Skeletal muscle tissue (tissue), 4 donors: Measurements from ENCODE around the gene LIMS1. TPM values are rescaled to one million over a fixed set of nuclear protein-coding genes. Genes with fewer than 3 reads are reported as not detected.
"Not testable (repeated sequence)": the region's sequence is repeated elsewhere in the genome, so short reads cannot be mapped to it uniquely, and the experiment has no call there.

Experiments
- H3K27ac ChIP-seq: one replicate; pipeline ENCODE4 v1.7.0; 2013; ENCODE audit warnings: mild to moderate bottlenecking, low read depth, low read length, inconsistent platforms
- H3K27me3 ChIP-seq, 3 donors: one replicate each; pipeline ENCODE4 v1.7.0; 2013; ENCODE audit warnings: low read length in 3 of 3; ENCODE audit not compliant: control insufficient read depth in 3 of 3, insufficient read depth in 3 of 3
- H3K36me3 ChIP-seq, 3 donors: one replicate each; pipeline ENCODE4 v1.7.0; 2013; ENCODE audit warnings: low read length in 3 of 3; ENCODE audit not compliant: control insufficient read depth in 3 of 3, insufficient read depth in 3 of 3
- H3K4me1 ChIP-seq, 3 donors: one replicate each; pipeline ENCODE4 v1.7.0; 2013; ENCODE audit warnings: low read length in 3 of 3, mild to moderate bottlenecking in 3 of 3; ENCODE audit not compliant: control insufficient read depth in 3 of 3, insufficient read depth in 3 of 3
- H3K4me3 ChIP-seq, 3 donors: one replicate each; pipeline ENCODE4 v1.7.0; 2013; ENCODE audit warnings: low read length in 3 of 3
- H3K9ac ChIP-seq, 3 donors: one replicate each; pipeline ENCODE4 v1.7.0; 2013; ENCODE audit warnings: low read length in 3 of 3, mild to moderate bottlenecking in 3 of 3, moderate library complexity in 2 of 3, low read depth in 1 of 3
- H3K9me3 ChIP-seq, 3 donors: one replicate each; pipeline ENCODE4 v1.7.0; 2013; ENCODE audit warnings: low read length in 3 of 3; ENCODE audit not compliant: control insufficient read depth in 3 of 3
- total RNA-seq: library from RNA; depleted of rRNA; stranded (reverse); fragments of >200 nt; gene quantifications from one replicate; pipeline ENCODE4 v1.2.3, GENCODE V29; 2014
- donor health status: Osteomylitis.

LIMS1 gene
- total RNA-seq, 1 donor from 2014 or later = 26.6 TPM

- H3K4me3 ChIP-seq = no peak overlapping the region
- no peaks in the 10 kb centered on the region for H3K27me3 ChIP-seq
- peak overlapping the region in 1 of 3 donors; percentile 57 for H3K9ac ChIP-seq
- no peaks in the 10 kb centered on the region for H3K36me3 ChIP-seq
- peak overlapping the region; percentile 75 for H3K27ac ChIP-seq
- no peaks in the 10 kb centered on the region for H3K9me3 ChIP-seq
- peaks cover 27 to 39% (median 34%) of the 10 kb centered on the region in 3 donors for H3K4me1 ChIP-seq
Observed at GRCh38 chr2:108594132-108594981, 60.1 kb downstream of the LIMS1 start.

GRCh38 chr2:108594982-108595464, 60.8 kb downstream of the LIMS1 start:
- Histone ChIP-seq H3K9ac (no peak overlapping the region), H3K27me3 (no peaks in the 10 kb centered on the region), H3K4me1 (peaks cover 27 to 34% (median 34%) of the 10 kb centered on the region in 3 donors), H3K27ac (peak overlapping the region; percentile 75), H3K9me3 (no peaks in the 10 kb centered on the region), H3K4me3 (no peak overlapping the region), H3K36me3 (no peaks in the 10 kb centered on the region)

- H3K36me3 ChIP-seq, H3K9me3 ChIP-seq, H3K27me3 ChIP-seq, H3K9ac ChIP-seq, H3K4me3 ChIP-seq: not testable (repeated sequence)
- Histone ChIP-seq H3K4me1 (peaks cover 27 to 32% (median 30%) of the 10 kb centered on the region in 3 donors), H3K27ac (peak overlapping the region; percentile 75)
Observed at GRCh38 chr2:108595771-108596170, 61.5 kb downstream of the LIMS1 start.

- not testable (repeated sequence) for H3K9me3 ChIP-seq, H3K36me3 ChIP-seq, H3K27ac ChIP-seq, H3K4me3 ChIP-seq, H3K9ac ChIP-seq, H3K27me3 ChIP-seq
- peaks cover 25 to 29% (median 26%) of the 10 kb centered on the region in 3 donors for H3K4me1 ChIP-seq
Observed at GRCh38 chr2:108597105-108597744, 63.0 kb downstream of the LIMS1 start.

GRCh38 chr2:108601199-108601598, 66.9 kb downstream of the LIMS1 start:
- H3K4me1 ChIP-seq = peaks cover 6 to 15% (median 10%) of the 10 kb centered on the region in 3 donors
- not testable (repeated sequence) for H3K36me3 ChIP-seq, H3K9me3 ChIP-seq, H3K27me3 ChIP-seq, H3K9ac ChIP-seq, H3K27ac ChIP-seq, H3K4me3 ChIP-seq

GRCh38 chr2:108602422-108602821, 68.2 kb downstream of the LIMS1 start:
- H3K4me3 ChIP-seq = no peak overlapping the region
- no peak overlapping the region for H3K9ac ChIP-seq
- H3K9me3 ChIP-seq = no peaks in the 10 kb centered on the region
- no peaks in the 10 kb centered on the region for H3K36me3 ChIP-seq
- H3K4me1 ChIP-seq = peaks cover 6 to 25% (median 10%) of the 10 kb centered on the region in 3 donors
- no peak overlapping the region for H3K27ac ChIP-seq
- H3K27me3 ChIP-seq = no peaks in the 10 kb centered on the region

GRCh38 chr2:108604196-108604595, 69.9 kb downstream of the LIMS1 start:
- H3K9ac ChIP-seq = no peak overlapping the region
- no peak overlapping the region for H3K4me3 ChIP-seq
- H3K27me3 ChIP-seq = no peaks in the 10 kb centered on the region
- H3K36me3 ChIP-seq = no peaks in the 10 kb centered on the region
- H3K27ac ChIP-seq = no peak overlapping the region
- no peaks in the 10 kb centered on the region for H3K9me3 ChIP-seq
- peaks cover 8 to 32% (median 13%) of the 10 kb centered on the region in 3 donors for H3K4me1 ChIP-seq

- H3K9me3 ChIP-seq = no peaks in the 10 kb centered on the region
- H3K9ac ChIP-seq = peak overlapping the region in 1 of 3 donors; percentile 24
- H3K4me3 ChIP-seq = no peak overlapping the region
- no peaks in the 10 kb centered on the region for H3K27me3 ChIP-seq
- peaks cover 13 to 37% (median 17%) of the 10 kb centered on the region in 3 donors for H3K4me1 ChIP-seq
- H3K36me3 ChIP-seq = no peaks in the 10 kb centered on the region
- H3K27ac ChIP-seq = no peak overlapping the region
Observed at GRCh38 chr2:108605947-108606346, 71.7 kb downstream of the LIMS1 start.

- Histone ChIP-seq H3K4me3 (no peak overlapping the region), H3K27ac (no peak overlapping the region), H3K9me3 (no peaks in the 10 kb centered on the region), H3K9ac (no peak overlapping the region), H3K4me1 (peaks cover 13 to 37% (median 21%) of the 10 kb centered on the region in 3 donors), H3K36me3 (peaks cover 0 to 2% (median 0%) of the 10 kb centered on the region in 3 donors), H3K27me3 (no peaks in the 10 kb centered on the region)
Observed at GRCh38 chr2:108607706-108608301, 73.5 kb downstream of the LIMS1 start.
